Panc1 (cell line): ENCODE data around the gene SLC7A5.

ENCODE experiments used
- CTCF ChIP-seq: fragments of 450-650 bp; IDR thresholded peaks from 2 replicates; pipeline ENCODE4 v1.5.1; 2017; ENCODE audit warnings: mild to moderate bottlenecking
- POLR2AphosphoS5 ChIP-seq: IDR thresholded peaks from 2 replicates; pipeline ENCODE4 v1.6.1; 2012; ENCODE audit warnings: mild to moderate bottlenecking, low read depth, low read length, moderate library complexity

GRCh38 chr16:87841340-87842208 is 27.7 kb downstream of the SLC7A5 start:
- TF ChIP-seq CTCF (no peak), POLR2AphosphoS5 (no peak)
